Colon (tissue), 2 donors: ENCODE measurements around the gene NDUFAF5.
A peak's percentile ranks its signal among the peaks of the same experiment; 100 is the strongest.
"Not testable (repeated sequence)": the region's sequence is repeated elsewhere in the genome, so short reads cannot be mapped to it uniquely, and the experiment has no call there.

ENCODE experiments used
- FAIRE-seq: peaks from 2 replicates; lab custom pipeline; 2012; peaks lifted over from hg19 to GRCh38; lab: Jason Lieb, UNC
- donor health status: control.
- donor health status: control.

Gene NDUFAF5

DNA sequence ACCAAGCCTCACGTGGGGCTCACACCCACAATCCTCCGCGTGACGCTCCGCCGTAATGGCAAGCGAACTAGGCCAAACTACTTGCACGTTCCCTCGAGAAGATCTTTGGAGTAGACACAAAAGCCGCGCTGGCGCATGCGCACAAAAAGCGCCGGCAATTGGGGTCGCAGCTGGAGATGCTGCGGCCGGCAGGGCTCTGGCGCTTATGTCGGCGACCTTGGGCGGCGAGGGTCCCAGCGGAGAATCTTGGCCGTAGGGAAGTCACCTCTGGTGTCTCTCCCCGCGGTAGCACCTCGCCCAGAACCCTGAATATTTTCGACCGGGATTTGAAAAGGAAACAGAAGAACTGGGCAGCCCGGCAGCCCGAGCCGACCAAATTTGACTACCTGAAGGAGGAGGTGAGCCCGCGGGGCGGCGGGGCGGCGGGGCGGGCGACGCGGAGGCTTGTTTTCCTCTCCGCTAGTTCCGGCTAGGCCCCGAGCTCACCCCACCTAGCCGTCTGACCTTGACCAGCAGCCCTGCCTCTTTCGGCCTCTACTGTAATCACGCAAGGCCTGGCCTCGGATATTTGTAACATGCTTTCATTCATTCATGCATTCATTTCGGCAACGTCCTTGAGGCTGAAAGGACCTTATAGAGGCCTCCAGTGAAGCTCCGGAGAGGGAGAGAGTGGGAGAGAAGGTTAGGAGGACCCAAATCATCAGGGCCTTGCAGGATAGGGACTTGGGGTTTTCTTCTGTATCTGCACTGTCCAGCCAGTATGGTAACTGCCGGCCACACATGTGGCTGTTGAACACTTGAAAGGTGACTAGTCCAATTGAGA lies at the start of gene NDUFAF5, which contains the start of gene ESF1:
TSS of gene NDUFAF5 (plus strand) at position 136 of the 823 bp plus-strand sequence. CDS start at position 177, 41 bp downstream.
TSS of gene ESF1 (minus strand) at position 27 of the 823 bp plus-strand sequence. CDS start 1,779 bp downstream, outside the sequence.
- FAIRE-seq, result no peak

- no peak for FAIRE-seq
Observed at GRCh38 chr20:13735826-13736225, 49.0 kb upstream of the NDUFAF5 start.

DNA sequence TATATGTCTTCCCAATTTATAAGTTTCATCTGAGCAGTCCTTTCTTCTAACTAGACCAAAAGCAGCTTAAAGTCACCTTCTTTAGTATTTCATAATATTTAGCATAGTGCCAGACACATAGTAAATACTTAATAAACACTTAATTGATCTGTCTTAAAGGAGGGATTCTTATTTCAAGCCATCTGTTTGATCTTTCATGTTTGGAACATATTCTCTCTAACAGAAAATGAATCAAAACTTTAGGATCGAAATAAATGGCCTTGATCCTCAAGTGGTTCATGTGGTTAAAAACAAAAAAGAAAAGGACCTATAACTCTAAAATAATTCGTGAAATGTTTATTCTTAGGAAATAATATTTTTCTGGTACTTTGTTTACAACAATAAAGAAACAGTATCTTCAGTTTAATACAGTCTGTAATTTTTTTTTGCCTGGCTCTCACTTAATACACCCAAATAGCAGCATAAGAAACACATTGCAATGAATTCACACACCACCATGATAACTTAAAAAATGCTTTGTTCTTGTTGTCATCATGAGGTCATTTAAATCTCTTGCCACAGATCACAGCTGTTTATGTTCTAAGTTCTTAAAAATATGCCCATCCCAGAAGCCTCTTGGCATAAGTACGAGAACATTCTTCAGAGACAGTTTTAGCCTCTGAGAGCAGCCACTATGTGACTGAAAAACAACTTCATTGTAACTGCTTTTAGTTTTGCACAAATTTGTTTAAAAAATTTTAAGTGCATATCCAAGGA lies 48.2 kb upstream of the NDUFAF5 start:
- FAIRE-seq, result no peak

GRCh38 chr20:13738187-13738586 lies 46.6 kb upstream of the NDUFAF5 start:
- not testable (repeated sequence) for FAIRE-seq

DNA sequence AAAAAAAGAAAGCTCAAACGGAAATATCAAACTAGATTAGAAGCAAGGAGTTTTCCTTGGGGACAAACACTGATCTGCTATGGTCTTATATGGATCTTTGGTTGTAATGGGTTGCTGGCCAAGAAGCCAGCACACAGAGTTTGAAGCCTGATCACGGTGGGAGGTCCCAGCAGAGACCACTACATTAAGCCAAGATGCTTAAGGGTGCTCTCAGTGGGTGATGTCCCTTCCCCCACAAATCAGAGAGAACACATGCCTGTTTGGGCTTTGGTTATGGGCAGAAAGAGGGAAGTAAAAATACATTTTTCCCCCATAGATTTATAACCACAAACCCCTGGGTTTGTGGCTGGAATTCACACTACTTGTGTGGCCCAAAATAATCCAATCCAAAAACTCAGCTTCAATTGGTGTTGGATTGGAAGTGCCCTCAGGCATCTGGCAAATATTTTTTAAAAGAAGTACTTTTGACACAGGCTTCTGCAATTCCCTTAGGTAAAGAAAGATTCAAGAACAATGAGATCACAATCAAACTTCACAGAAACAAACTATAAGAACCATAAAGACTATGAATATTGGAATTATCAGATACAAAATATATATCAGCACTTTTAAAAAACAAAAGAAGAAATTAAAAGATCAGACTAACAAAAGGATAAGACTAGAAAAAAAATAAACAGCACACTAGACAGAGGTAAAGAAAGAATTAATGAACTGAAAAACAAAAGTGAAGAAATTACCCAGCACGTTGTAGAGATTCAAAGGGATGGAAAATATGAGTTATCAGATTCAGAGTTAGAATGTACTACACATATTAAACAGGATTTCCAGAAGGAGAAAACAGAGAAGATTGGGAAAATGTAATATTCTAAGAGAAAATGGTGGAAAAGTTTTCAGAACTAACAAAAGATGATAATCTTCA lies 44.8 kb upstream of the NDUFAF5 start:
- FAIRE-seq, result peak; percentile 70

- no peak for FAIRE-seq
Observed at GRCh38 chr20:13741879-13742278, 42.9 kb upstream of the NDUFAF5 start.

DNA sequence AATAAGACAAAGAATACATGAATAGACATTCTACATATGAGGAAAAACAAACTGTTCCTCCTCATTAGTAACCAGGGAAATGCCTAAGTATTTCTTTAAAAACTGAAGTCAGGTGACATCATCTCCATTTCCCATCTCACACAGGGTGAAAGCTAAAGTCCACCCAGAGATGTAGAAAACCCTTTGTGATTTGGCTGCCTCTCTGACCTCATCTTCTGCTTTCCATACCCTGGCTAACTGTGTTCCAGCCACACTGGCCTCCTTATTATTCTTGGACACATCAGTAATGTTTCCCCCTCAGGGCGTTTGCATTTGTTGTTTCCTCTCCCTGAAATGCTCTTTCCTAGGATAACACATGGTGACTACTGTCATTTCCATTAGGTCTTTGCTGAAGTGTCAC lies 40.5 kb upstream of the NDUFAF5 start:
- no peak for FAIRE-seq

GRCh38 chr20:13745784-13746183 lies 39.0 kb upstream of the NDUFAF5 start:
- no peak for FAIRE-seq

DNA sequence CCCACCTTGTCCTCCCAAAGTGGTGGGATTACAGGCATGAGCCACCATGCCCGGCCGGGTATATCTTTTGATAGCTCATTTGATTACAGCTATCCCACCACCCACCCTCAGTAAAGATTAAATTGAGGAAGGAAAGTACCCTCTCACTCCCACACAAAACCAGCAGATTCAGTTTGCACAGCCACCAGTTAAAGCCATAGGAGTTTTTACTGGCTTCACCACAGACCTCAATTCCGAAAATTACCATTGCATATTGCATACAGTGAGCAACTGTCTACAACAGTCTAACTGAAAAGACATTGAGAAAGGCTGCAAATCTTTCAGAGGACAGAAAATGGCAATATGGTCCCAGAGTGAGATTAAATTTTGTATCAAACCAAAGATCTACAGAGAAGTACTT lies 35.0 kb upstream of the NDUFAF5 start:
- FAIRE-seq, result no peak

- no peak for FAIRE-seq
Observed at GRCh38 chr20:13753436-13754036, 31.3 kb upstream of the NDUFAF5 start.

DNA sequence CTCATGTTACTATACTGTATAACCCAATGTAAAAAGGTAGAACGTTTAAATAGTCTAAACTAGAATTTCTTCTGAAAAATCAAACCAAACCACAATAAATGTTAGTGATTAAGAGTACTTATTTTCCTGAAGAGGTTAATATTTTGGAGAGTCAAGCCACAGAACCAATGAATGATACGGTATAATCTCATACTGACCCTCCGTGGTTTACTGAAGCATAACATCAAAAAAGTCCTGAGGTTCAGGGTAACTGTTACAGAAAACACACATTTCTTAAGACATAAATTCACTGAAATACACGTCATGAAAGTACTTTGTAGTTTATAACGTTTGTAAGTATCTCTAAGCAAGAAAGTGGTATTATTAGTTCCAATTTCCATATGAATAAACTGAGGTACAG lies 29.0 kb upstream of the NDUFAF5 start:
- no peak for FAIRE-seq

GRCh38 chr20:13756551-13756950 lies 28.3 kb upstream of the NDUFAF5 start:
- no peak for FAIRE-seq

- no peak for FAIRE-seq
Observed at GRCh38 chr20:13758884-13759283, 25.9 kb upstream of the NDUFAF5 start.

- FAIRE-seq, result not testable (repeated sequence)
Observed at GRCh38 chr20:13760451-13760946, 24.3 kb upstream of the NDUFAF5 start.

DNA sequence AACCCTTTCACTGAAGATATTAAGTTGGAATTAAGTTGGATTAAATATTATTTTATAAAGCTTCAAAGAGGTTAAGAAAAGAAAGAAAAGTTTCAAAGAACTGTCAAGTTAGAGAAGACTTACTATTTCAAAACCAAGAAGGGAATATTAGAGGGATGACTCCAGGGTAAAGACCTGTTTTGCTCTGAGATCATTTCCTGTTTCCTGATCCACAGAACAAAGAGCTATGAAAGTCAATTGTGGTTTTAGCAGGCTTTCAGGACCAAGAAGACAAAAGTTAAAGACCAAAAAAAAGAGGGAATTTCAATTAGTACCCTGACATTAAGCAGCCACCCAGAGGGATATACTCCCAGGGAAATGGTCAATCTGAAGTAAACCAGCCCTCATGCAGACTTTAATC lies 19.5 kb upstream of the NDUFAF5 start:
- FAIRE-seq, result no peak

- no peak for FAIRE-seq
Observed at GRCh38 chr20:13765868-13766416, 18.9 kb upstream of the NDUFAF5 start.

DNA sequence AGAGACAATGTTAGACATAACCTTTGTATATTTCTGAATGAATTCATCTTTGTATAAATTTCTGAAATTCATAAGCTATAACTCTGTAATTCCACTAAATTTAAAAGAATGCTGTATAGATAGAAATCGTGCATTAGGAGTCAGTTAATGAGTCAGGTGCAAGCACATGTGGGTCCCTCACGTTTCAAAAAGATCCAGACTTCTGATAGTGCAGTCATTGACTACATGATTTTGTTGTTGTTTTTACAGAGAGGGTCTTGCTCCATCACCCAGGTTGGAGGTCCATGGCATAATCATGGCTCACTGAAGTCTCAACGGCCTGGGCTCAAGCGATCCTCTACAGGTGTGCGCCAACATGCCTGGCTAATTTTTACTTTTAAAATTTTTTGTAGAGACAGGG lies 14.7 kb upstream of the NDUFAF5 start:
- no peak for FAIRE-seq

DNA sequence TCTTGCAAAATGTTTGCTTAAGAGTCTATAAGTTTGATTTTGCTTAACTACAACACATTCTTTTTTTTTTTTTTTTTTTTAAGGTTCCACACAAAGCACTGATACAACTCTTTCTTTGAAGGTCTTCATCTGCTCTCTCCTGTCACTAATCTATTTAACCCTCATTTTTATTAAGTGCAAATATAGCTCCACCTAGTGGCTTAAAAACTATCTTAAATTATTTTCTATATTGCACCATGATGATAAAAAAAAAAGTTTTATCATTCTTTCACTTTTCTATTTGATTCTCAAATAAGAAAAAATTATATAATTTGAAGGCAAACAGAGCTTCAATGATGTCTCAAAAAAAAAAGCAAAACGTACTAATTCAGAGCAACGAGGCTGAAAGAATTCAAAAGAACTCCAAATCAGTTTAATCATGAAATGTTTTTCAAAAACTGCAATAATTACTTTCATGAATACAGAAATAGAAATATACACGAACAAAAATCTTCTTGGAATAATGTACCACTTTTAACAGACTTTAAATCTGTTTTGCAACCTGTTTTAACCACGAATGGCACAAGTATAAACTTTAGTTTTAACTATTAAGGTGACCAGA lies 12.9 kb upstream of the NDUFAF5 start:
- FAIRE-seq, result peak; percentile 88

DNA sequence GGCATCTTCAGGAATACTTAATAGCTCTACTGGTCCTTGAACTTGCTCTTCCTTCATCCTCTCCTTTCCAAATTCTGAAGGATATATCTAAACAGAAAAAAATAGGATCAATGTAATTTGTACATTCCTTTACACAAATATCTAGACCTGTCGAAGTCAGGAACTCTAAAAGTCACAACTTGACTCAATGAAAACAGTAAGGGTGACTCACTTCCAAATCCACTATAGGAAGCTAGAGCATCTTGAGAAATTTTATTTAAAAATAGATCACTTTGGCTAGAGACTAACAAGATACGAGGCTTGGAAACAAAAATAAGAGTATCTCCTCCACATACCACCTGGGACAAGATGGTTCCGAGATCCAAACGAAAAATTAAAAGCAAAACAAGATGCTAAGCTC lies 12.3 kb upstream of the NDUFAF5 start:
- FAIRE-seq, result no peak

- FAIRE-seq, result no peak
Observed at GRCh38 chr20:13775867-13776266, 9.0 kb upstream of the NDUFAF5 start.

GRCh38 chr20:13777171-13777601 lies 7.6 kb upstream of the NDUFAF5 start:
- FAIRE-seq, result no peak
